Transverse colon (tissue), 4 donors: ENCODE measurements around the gene CDC45. TPM values are rescaled to one million over a fixed set of nuclear protein-coding genes. Genes with fewer than 3 reads are reported as not detected.

Experiments used
- DNase-seq: peaks from one replicate; pipeline ENCODE4 v3.0.0-alpha.2; 2019
- H3K27ac ChIP-seq, 4 donors: fragments of 200-600 bp; sonication (generic); 2 replicates each; pipeline ENCODE4 v1.5.1; 2016 to 2018; ENCODE audit warnings: inconsistent platforms in 4 of 4
- H3K27me3 ChIP-seq: fragments of 200-600 bp; sonication (generic); 2 replicates; pipeline ENCODE4 v1.5.1; 2017; ENCODE audit warnings: inconsistent platforms
- H3K36me3 ChIP-seq, 4 donors: fragments of 200-600 bp; sonication (generic); 2 replicates each; pipeline ENCODE4 v1.5.1; 2017 to 2019; ENCODE audit warnings: inconsistent platforms in 4 of 4
- H3K4me1 ChIP-seq, 4 donors: fragments of 200-600 bp; sonication (generic); 2 replicates each; pipeline ENCODE4 v1.5.1; 2017 to 2020; ENCODE audit warnings: inconsistent platforms in 4 of 4
- H3K4me3 ChIP-seq, 4 donors: fragments of 200-600 bp; sonication (generic); 1 replicate in 1 of 4; 2 replicates in 3 of 4; pipeline versions ENCODE4 v1.5.1 to v1.6.1; 2017 to 2019; ENCODE audit warnings: inconsistent platforms in 4 of 4
- H3K9me3 ChIP-seq, 2 donors: fragments of 200-600 bp; sonication (generic); 2 replicates each; pipeline ENCODE4 v1.5.1; 2017 to 2019; ENCODE audit warnings: inconsistent platforms in 2 of 2
- EP300 ChIP-seq: sonication (generic); formaldehyde crosslinking; IDR thresholded peaks from one replicate; pipeline ENCODE4 v1.6.1; 2017; ENCODE audit warnings: antibody characterized with exemption, low read depth
- POLR2A ChIP-seq: fragments of 450-650 bp; IDR thresholded peaks from one replicate; pipeline ENCODE4 v1.6.1; 2016; ENCODE audit warnings: antibody characterized with exemption, mild to moderate bottlenecking, moderate library complexity
- POLR2AphosphoS5 ChIP-seq, 3 donors: sonication (generic); formaldehyde crosslinking; IDR thresholded peaks; one replicate each; pipeline ENCODE4 v1.6.1; 2016; ENCODE audit warnings: antibody characterized with exemption in 3 of 3
- WGBS, 2 donors: methylation state at CpG; one replicate each; pipeline ENCODE4 v1.1.5; 2018; ENCODE audit warnings: low coverage in 1 of 2; 5-methylcytosine and 5-hydroxymethylcytosine counted together
- in situ Hi-C, 4 donors: fragments of 200-750 bp; cut with MboI; loops; one replicate each; pipeline versions ENCODE4 v1.15.0 to v1.15.1; 2017; ENCODE audit warnings: low sequenced_read_pairs in 3 of 4, low pct_ligation_motif_present in 1 of 4, low pct_unique_long_range_greater_than_20kb in 1 of 4
- intact Hi-C: fragments of 100-400 bp; cut with DNase I; formaldehyde crosslinking; loops from one replicate; pipeline ENCODE4 v1.15.1; 2023; ENCODE audit warnings: low total_unique reads
- total RNA-seq, 4 donors: library from RNA; depleted of rRNA; stranded (reverse); fragments of >200 nt; gene quantifications; one replicate each; pipeline ENCODE4 v1.1.0, GENCODE V29; 2016
- TF ChIP-seq, protein P1 (sequence below), 5 experiments: fragments of 200-600 bp in 3 of 5; fragments of 450-650 bp in 2 of 5; sonication (generic) in 3 of 5; IDR thresholded peaks; 1 replicate in 2 of 5; 2 replicates in 3 of 5; pipeline ENCODE4 v1.5.1; 2016 to 2017; ENCODE audit warnings: antibody characterized with exemption in 5 of 5, inconsistent platforms in 3 of 5, mild to moderate bottlenecking in 2 of 5, moderate library complexity in 1 of 5

Gene CDC45
- total RNA-seq, 4 donors from 2014 or later: 1.1 to 2.0 (median 1.2) TPM; not detected in 1

DNA sequence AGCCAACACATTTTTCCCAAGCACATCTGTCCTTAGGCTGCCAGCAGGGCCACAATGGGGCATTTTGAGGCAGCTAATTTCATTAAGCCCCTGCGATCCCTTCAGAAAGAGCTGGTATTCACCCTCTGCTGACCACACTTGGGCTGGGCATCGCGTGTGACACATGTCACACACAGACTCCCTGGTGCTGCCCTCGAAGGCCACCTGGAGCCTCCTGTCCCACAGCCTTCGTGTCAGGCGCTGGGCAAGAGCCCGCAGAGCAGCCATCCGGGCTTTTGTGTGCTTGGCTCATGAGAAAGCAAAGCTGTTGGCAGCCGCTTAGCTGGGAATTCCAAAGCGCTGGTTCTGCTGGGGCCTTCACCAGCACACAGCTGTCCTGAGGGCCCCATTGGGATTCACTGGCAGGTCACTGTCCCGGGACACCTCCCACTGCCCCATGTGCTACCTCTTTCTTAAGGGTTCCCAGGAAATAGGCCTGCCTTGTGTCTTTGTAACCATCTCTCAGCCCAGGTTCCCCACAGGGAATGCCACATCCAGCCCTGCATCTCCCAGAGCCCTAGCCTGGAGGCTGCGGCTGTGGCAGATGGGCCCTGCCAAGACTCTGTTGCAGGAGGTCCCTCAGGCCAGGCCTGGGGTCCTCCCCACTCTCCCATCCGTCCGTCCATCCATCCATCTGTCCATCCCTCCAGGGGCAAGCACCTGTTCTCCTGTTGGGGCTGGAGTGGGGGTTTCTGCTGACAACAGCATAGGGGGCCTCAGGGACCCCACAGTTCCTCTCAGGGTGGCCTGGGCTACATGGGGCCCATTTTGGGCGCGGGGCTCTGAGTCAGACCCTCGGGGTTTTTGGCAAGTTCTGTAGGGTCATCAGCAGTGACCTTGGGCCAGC is 39.6 kb downstream of the CDC45 start:
- H3K36me3 ChIP-seq: no peaks in the 10 kb centered on the region
- H3K4me1 ChIP-seq: peaks cover 0 to 15% (median 13%) of the 10 kb centered on the region in 4 donors
- no peak overlapping the region for H3K27ac ChIP-seq
- in situ Hi-C loops: no loop called here
- no peak overlapping the region for H3K4me3 ChIP-seq
- H3K27me3 ChIP-seq: peaks cover 24% of the 10 kb centered on the region
- DNase-seq: no peak
- no peaks in the 10 kb centered on the region for H3K9me3 ChIP-seq
- intact Hi-C loops: no loop called here
- 93% methylated on average over 17 of the region's 17 CpGs; no CpG with 5 or more reads in 1 of the 2 donors for WGBS, 2 donors
- TF ChIP-seq POLR2A: no peak
- TF ChIP-seq, protein P1, sequence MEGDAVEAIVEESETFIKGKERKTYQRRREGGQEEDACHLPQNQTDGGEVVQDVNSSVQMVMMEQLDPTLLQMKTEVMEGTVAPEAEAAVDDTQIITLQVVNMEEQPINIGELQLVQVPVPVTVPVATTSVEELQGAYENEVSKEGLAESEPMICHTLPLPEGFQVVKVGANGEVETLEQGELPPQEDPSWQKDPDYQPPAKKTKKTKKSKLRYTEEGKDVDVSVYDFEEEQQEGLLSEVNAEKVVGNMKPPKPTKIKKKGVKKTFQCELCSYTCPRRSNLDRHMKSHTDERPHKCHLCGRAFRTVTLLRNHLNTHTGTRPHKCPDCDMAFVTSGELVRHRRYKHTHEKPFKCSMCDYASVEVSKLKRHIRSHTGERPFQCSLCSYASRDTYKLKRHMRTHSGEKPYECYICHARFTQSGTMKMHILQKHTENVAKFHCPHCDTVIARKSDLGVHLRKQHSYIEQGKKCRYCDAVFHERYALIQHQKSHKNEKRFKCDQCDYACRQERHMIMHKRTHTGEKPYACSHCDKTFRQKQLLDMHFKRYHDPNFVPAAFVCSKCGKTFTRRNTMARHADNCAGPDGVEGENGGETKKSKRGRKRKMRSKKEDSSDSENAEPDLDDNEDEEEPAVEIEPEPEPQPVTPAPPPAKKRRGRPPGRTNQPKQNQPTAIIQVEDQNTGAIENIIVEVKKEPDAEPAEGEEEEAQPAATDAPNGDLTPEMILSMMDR (IDR thresholded peaks at IDR 0.05): no peak
- no peak for TF ChIP-seq POLR2AphosphoS5 (IDR thresholded peaks at IDR 0.05)
- no peak for TF ChIP-seq EP300

DNA sequence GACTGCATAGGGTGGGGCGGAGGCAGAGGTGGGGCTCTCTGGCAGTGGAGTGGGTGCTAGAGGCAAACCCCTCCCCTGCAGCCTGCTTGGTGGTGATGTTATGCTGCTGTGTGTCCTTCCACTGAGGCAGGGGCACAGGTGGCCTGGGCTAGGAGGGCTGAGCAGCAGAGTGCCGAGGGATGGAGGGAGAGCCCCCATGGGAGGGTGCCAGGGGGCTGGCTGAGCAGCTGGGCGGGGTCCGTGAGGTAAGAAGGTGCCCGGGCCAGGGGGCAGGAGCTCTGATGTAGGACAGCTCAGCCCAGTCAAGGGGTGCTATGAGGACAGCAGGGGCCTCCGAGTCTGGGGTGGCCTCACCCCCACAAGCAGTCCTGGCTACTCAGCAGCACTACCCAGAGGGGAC is 40.3 kb downstream of the CDC45 start:
- TF ChIP-seq, protein P1 (IDR thresholded peaks at IDR 0.05): no peak
- TF ChIP-seq POLR2A: no peak
- no peak for TF ChIP-seq POLR2AphosphoS5 (IDR thresholded peaks at IDR 0.05)
- TF ChIP-seq EP300: no peak
- H3K27me3 ChIP-seq: peaks cover 31% of the 10 kb centered on the region
- intact Hi-C loops: no loop called here
- no peak overlapping the region for H3K4me3 ChIP-seq
- H3K36me3 ChIP-seq: no peaks in the 10 kb centered on the region
- H3K9me3 ChIP-seq: no peaks in the 10 kb centered on the region
- WGBS, 2 donors: 94 to 100% methylated on average over 1 to 5 of the region's 6 CpGs
- no peak for DNase-seq
- in situ Hi-C loops: no loop called here
- peaks cover 0 to 19% (median 18%) of the 10 kb centered on the region in 4 donors for H3K4me1 ChIP-seq
- no peak overlapping the region for H3K27ac ChIP-seq

- in situ Hi-C loops: no loop called here
- no peak for DNase-seq
- Histone ChIP-seq H3K9me3 (no peaks in the 10 kb centered on the region), H3K4me1 (peaks cover 0 to 19% (median 18%) of the 10 kb centered on the region in 4 donors), H3K4me3 (no peak overlapping the region), H3K27me3 (peaks cover 38% of the 10 kb centered on the region), H3K36me3 (no peaks in the 10 kb centered on the region), H3K27ac (no peak overlapping the region)
- TF ChIP-seq, protein P1 (IDR thresholded peaks at IDR 0.05): no peak
- TF ChIP-seq POLR2AphosphoS5 (IDR thresholded peaks at IDR 0.05) (no peak), EP300 (no peak), POLR2A (no peak)
- WGBS, 2 donors: 94% methylated on average over 10 of the region's 10 CpGs; no CpG with 5 or more reads in 1 of the 2 donors
- intact Hi-C loops: no loop called here
Observed at GRCh38 chr22:19520566-19521305, 41.0 kb downstream of the CDC45 start.
